Testis (tissue), 2 donors: ENCODE measurements around the gene PSAPL1.

ENCODE experiments used
- CTCF ChIP-seq, 3 experiments: fragments of 450-650 bp in 2 of 3; fragments of 200-600 bp in 1 of 3; sonication (generic) in 1 of 3; IDR thresholded peaks; one replicate each; pipeline ENCODE4 v1.5.1; 2016 to 2019; ENCODE audit warnings: antibody characterized with exemption in 3 of 3, mild to moderate bottlenecking in 2 of 3, moderate library complexity in 1 of 3
- POLR2A ChIP-seq: fragments of 450-650 bp; IDR thresholded peaks from one replicate; pipeline ENCODE4 v1.6.1; 2017; ENCODE audit warnings: antibody characterized with exemption, mild to moderate bottlenecking, moderate library complexity

GRCh38 chr4:7423391-7423790 lies 11.3 kb downstream of the PSAPL1 start:
- TF ChIP-seq CTCF (IDR thresholded peaks at IDR 0.05) (no peak), POLR2A (no peak)
